Gastroesophageal sphincter (tissue), 4 donors: Measurements from ENCODE around the gene CACNA1C. TPM values are rescaled to one million over a fixed set of nuclear protein-coding genes. Genes with fewer than 3 reads are reported as not detected.

ENCODE experiments used
- ATAC-seq: fragments of 150-250 bp; one replicate; pipeline ENCODE4 v1.9.1; 2016; ENCODE audit warnings: mild to moderate bottlenecking, moderate library complexity
- H3K27ac ChIP-seq, 4 donors: fragments of 200-600 bp; sonication (generic) in 3 of 4; 1 replicate in 3 of 4; 2 replicates in 1 of 4; pipeline ENCODE4 v1.5.1; 2016 to 2019
- H3K27me3 ChIP-seq: fragments of 200-600 bp; sonication (generic); one replicate; pipeline ENCODE4 v1.5.1; 2019
- H3K36me3 ChIP-seq, 2 donors: fragments of 200-600 bp; sonication (generic); one replicate each; pipeline ENCODE4 v1.5.1; 2019; ENCODE audit warnings: control low read depth in 1 of 2
- H3K4me1 ChIP-seq, 3 donors: fragments of 200-600 bp; sonication (generic); 1 replicate in 2 of 3; 2 replicates in 1 of 3; pipeline ENCODE4 v1.5.1; 2016 to 2019; ENCODE audit warnings: control low read depth in 2 of 3
- H3K4me3 ChIP-seq, 2 donors: fragments of 200-600 bp; sonication (generic); one replicate each; pipeline ENCODE4 v1.5.1; 2019; ENCODE audit warnings: mild to moderate bottlenecking in 1 of 2, moderate library complexity in 1 of 2
- H3K9me3 ChIP-seq, 3 donors: fragments of 200-600 bp; sonication (generic); one replicate each; pipeline ENCODE4 v1.5.1; 2017 to 2019; ENCODE audit warnings: control low read depth in 2 of 3
- CTCF ChIP-seq, 4 experiments: fragments of 200-600 bp in 2 of 4; fragments of 450-650 bp in 2 of 4; sonication (generic) in 1 of 4; IDR thresholded peaks; one replicate each; pipeline ENCODE4 v1.5.1; 2017 to 2019; ENCODE audit warnings: antibody characterized with exemption in 4 of 4, mild to moderate bottlenecking in 2 of 4, moderate library complexity in 2 of 4
- EP300 ChIP-seq: sonication (generic); formaldehyde crosslinking; IDR thresholded peaks from one replicate; pipeline ENCODE4 v1.6.1; 2017; ENCODE audit warnings: antibody characterized with exemption, mild to moderate bottlenecking
- POLR2A ChIP-seq, 2 donors: fragments of 450-650 bp; IDR thresholded peaks; one replicate each; pipeline ENCODE4 v1.6.1; 2017; ENCODE audit warnings: antibody characterized with exemption in 2 of 2, mild to moderate bottlenecking in 2 of 2, moderate library complexity in 1 of 2
- POLR2AphosphoS5 ChIP-seq: sonication (generic); formaldehyde crosslinking; IDR thresholded peaks from one replicate; pipeline ENCODE4 v1.6.1; 2017; ENCODE audit warnings: antibody characterized with exemption
- WGBS, 2 donors: methylation state at CpG; one replicate each; pipeline ENCODE4 v1.1.5; 2018; ENCODE audit warnings: low coverage in 1 of 2; 5-methylcytosine and 5-hydroxymethylcytosine counted together
- total RNA-seq, 4 donors: library from RNA; depleted of rRNA; stranded (reverse); fragments of >200 nt; gene quantifications; one replicate each; pipeline ENCODE4 v1.1.0, GENCODE V29; 2016

Gene CACNA1C
- total RNA-seq, 4 donors from 2014 or later = 22.9 to 96.2 (median 41.4) TPM

- no peak for TF ChIP-seq POLR2AphosphoS5
- TF ChIP-seq EP300 = no peak
- no peak for TF ChIP-seq POLR2A (IDR thresholded peaks at IDR 0.05)
- no peak for TF ChIP-seq CTCF (IDR thresholded peaks at IDR 0.05)
- Histone ChIP-seq H3K4me3 (no peak overlapping the region), H3K27me3 (no peaks in the 10 kb centered on the region), H3K9me3 (no peaks in the 10 kb centered on the region), H3K4me1 (no peaks in the 10 kb centered on the region), H3K27ac (no peak overlapping the region), H3K36me3 (peaks cover 0 to 45% of the 10 kb centered on the region in 2 donors)
- no peak for ATAC-seq
- 55 to 68% methylated on average over 2 to 4 of the region's 4 CpGs for WGBS, 2 donors
Observed at GRCh38 chr12:2451025-2451424, 398.2 kb downstream of the CACNA1C start.

- H3K27ac ChIP-seq = no peak overlapping the region
- H3K4me3 ChIP-seq = no peak overlapping the region
- H3K27me3 ChIP-seq = no peaks in the 10 kb centered on the region
- TF ChIP-seq EP300 = no peak
- no peak for TF ChIP-seq POLR2AphosphoS5
- TF ChIP-seq POLR2A (IDR thresholded peaks at IDR 0.05) = no peak
- no peak for TF ChIP-seq CTCF (IDR thresholded peaks at IDR 0.05)
- H3K9me3 ChIP-seq = no peaks in the 10 kb centered on the region
- H3K4me1 ChIP-seq = no peaks in the 10 kb centered on the region
- peaks cover 0 to 50% of the 10 kb centered on the region in 2 donors for H3K36me3 ChIP-seq
- ATAC-seq = no peak
- 58 to 63% methylated on average over 1 to 2 of the region's 5 CpGs for WGBS, 2 donors
Observed at GRCh38 chr12:2451497-2451896, 398.7 kb downstream of the CACNA1C start.

GRCh38 chr12:2453076-2453760 lies 400.4 kb downstream of the CACNA1C start:
- TF ChIP-seq POLR2A (IDR thresholded peaks at IDR 0.05) (no peak), CTCF (IDR thresholded peaks at IDR 0.05) (no peak), EP300 (no peak), POLR2AphosphoS5 (no peak)
- H3K27me3 ChIP-seq = no peaks in the 10 kb centered on the region
- no peak for ATAC-seq
- H3K27ac ChIP-seq = no peak overlapping the region
- WGBS, 2 donors = 82 to 94% methylated on average over 3 to 13 of the region's 15 CpGs
- no peaks in the 10 kb centered on the region for H3K9me3 ChIP-seq
- peaks cover 0 to 4% (median 0%) of the 10 kb centered on the region in 3 donors for H3K4me1 ChIP-seq
- no peak overlapping the region for H3K4me3 ChIP-seq
- H3K36me3 ChIP-seq = peaks cover 0 to 67% of the 10 kb centered on the region in 2 donors

GRCh38 chr12:2453761-2454090 lies 400.9 kb downstream of the CACNA1C start:
- TF ChIP-seq POLR2AphosphoS5 (no peak), EP300 (no peak), CTCF (IDR thresholded peaks at IDR 0.05) (no peak), POLR2A (IDR thresholded peaks at IDR 0.05) (no peak)
- Histone ChIP-seq H3K4me1 (peaks cover 0 to 4% (median 0%) of the 10 kb centered on the region in 3 donors), H3K9me3 (no peaks in the 10 kb centered on the region), H3K4me3 (no peak overlapping the region), H3K36me3 (peaks cover 0 to 72% of the 10 kb centered on the region in 2 donors), H3K27ac (no peak overlapping the region), H3K27me3 (no peaks in the 10 kb centered on the region)
- ATAC-seq = no peak

- ATAC-seq = no peak
- TF ChIP-seq CTCF (IDR thresholded peaks at IDR 0.05) (no peak), EP300 (no peak), POLR2A (IDR thresholded peaks at IDR 0.05) (no peak), POLR2AphosphoS5 (no peak)
- Histone ChIP-seq H3K36me3 (peaks cover 0 to 68% of the 10 kb centered on the region in 2 donors), H3K4me1 (peaks cover 0 to 4% (median 0%) of the 10 kb centered on the region in 3 donors), H3K9me3 (no peaks in the 10 kb centered on the region), H3K27ac (no peak overlapping the region), H3K27me3 (no peaks in the 10 kb centered on the region), H3K4me3 (no peak overlapping the region)
- 77 to 87% methylated on average over 15 to 17 of the region's 20 CpGs for WGBS, 2 donors
Observed at GRCh38 chr12:2454601-2455177, 401.9 kb downstream of the CACNA1C start.
